ENCODE measurements around the gene PLA2G2C.

DNA sequence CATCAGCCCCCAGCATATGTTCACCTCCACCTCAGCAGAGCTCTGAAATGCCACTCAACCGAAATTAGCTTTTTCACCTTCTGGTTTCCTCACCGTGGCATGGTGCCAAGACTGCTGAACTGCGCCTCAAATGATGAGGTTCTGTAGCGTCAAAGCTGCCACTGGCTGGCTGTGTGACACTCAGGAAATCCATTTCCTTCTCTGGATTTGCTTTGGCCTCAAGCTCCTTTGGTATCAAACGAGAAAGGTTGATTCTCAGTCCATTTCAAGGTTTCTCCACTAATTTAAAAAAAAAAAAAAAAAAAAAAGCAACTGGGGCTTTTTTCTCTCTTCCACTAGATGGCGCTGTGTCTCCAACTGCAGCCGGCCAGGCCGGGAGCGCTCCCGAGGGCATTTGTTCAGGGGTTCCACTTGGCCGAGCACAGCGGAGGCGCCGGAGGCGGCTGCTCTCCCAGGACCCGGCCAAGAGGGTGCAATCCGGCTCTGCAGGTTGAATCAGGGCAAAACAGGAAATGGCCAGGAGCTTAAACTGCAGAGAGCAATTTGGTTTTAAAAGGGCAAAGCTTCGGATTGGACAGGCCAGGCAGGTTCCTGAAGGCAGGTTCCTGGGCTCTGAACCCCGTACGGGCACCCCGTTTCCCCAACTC is 26.5 kb upstream of the PLA2G2C start:
- TF ChIP-seq, protein P1, sequence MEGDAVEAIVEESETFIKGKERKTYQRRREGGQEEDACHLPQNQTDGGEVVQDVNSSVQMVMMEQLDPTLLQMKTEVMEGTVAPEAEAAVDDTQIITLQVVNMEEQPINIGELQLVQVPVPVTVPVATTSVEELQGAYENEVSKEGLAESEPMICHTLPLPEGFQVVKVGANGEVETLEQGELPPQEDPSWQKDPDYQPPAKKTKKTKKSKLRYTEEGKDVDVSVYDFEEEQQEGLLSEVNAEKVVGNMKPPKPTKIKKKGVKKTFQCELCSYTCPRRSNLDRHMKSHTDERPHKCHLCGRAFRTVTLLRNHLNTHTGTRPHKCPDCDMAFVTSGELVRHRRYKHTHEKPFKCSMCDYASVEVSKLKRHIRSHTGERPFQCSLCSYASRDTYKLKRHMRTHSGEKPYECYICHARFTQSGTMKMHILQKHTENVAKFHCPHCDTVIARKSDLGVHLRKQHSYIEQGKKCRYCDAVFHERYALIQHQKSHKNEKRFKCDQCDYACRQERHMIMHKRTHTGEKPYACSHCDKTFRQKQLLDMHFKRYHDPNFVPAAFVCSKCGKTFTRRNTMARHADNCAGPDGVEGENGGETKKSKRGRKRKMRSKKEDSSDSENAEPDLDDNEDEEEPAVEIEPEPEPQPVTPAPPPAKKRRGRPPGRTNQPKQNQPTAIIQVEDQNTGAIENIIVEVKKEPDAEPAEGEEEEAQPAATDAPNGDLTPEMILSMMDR (IDR thresholded peaks at IDR 0.05): peak; percentile 42 to 71 (median 54)
- TF ChIP-seq POLR2A (IDR thresholded peaks at IDR 0.05): no peak
